ENCODE measurements around the gene GOT2. TPM values are rescaled to one million over a fixed set of nuclear protein-coding genes. Genes with fewer than 3 reads are reported as not detected.

The GOT2 gene
- total RNA-seq, 1 donor from 2014 or later = 79.8 TPM

DNA sequence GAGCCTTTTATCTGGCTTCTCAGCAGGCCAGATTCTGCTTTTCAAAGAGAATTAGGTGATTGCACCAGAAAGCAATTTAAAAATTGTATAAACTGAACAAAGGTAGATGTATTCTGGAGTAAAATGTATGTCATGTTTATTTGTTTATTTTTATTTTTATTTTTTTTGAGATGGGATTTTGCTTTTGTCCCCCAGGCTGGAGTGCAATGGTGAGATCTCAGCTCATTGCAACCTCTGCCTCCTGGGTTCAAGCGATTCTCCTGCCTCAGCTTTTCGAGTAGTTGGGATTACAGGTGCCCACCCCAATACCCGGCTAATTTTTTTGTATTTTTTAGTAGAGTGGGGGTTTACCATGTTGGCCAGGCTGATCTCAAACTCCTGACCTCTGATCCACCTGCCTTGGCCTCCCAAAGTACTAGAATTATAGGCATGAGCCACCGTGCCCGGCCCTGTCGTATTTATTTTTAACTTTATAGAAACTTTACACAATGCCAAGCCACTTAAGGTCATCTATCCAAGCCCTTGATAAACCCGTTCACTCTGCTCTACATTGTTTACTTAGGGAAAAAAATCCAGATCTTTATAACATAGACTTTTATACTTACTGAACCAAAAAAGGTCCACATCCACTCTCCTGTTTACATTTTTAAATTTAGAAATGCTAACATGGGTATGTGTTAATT is 22.7 kb upstream of the GOT2 start:
- no peak for DNase-seq (ENCODE audit: low spot score, unreplicated experiment)
- H3K4me1 Mint-ChIP-seq (ENCODE audit: low read depth) = peaks cover 2% of the 10 kb centered on the region
- H3K36me3 Mint-ChIP-seq (ENCODE audit: insufficient read depth) = no peaks in the 10 kb centered on the region
- TF ChIP-seq, protein P1, sequence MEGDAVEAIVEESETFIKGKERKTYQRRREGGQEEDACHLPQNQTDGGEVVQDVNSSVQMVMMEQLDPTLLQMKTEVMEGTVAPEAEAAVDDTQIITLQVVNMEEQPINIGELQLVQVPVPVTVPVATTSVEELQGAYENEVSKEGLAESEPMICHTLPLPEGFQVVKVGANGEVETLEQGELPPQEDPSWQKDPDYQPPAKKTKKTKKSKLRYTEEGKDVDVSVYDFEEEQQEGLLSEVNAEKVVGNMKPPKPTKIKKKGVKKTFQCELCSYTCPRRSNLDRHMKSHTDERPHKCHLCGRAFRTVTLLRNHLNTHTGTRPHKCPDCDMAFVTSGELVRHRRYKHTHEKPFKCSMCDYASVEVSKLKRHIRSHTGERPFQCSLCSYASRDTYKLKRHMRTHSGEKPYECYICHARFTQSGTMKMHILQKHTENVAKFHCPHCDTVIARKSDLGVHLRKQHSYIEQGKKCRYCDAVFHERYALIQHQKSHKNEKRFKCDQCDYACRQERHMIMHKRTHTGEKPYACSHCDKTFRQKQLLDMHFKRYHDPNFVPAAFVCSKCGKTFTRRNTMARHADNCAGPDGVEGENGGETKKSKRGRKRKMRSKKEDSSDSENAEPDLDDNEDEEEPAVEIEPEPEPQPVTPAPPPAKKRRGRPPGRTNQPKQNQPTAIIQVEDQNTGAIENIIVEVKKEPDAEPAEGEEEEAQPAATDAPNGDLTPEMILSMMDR (IDR thresholded peaks at IDR 0.05; ENCODE audit: unreplicated experiment) = no peak
- H3K27ac Mint-ChIP-seq = no peak overlapping the region
- no peak overlapping the region for H3K4me3 Mint-ChIP-seq (ENCODE audit: low read depth)
- no peaks in the 10 kb centered on the region for H3K9me3 Mint-ChIP-seq (ENCODE audit: low read depth)
- H3K27me3 Mint-ChIP-seq = peaks cover 12% of the 10 kb centered on the region

GRCh38 chr16:58755989-58756649 is 22.0 kb upstream of the GOT2 start:
- H3K27ac Mint-ChIP-seq = peak overlapping the region; percentile 43
- H3K27me3 Mint-ChIP-seq = peaks cover 12% of the 10 kb centered on the region
- no peak overlapping the region for H3K4me3 Mint-ChIP-seq (ENCODE audit: low read depth)
- no peaks in the 10 kb centered on the region for H3K9me3 Mint-ChIP-seq (ENCODE audit: low read depth)
- peaks cover 2% of the 10 kb centered on the region for H3K4me1 Mint-ChIP-seq (ENCODE audit: low read depth)
- TF ChIP-seq, protein P1 (IDR thresholded peaks at IDR 0.05; ENCODE audit: unreplicated experiment) = peak; percentile 75
- no peaks in the 10 kb centered on the region for H3K36me3 Mint-ChIP-seq (ENCODE audit: insufficient read depth)
- peak; percentile 34 for DNase-seq (ENCODE audit: low spot score, unreplicated experiment)

- Mint-ChIP-seq H3K4me3 (ENCODE audit: low read depth) (no peak overlapping the region), H3K4me1 (ENCODE audit: low read depth) (peaks cover 2% of the 10 kb centered on the region), H3K36me3 (ENCODE audit: insufficient read depth) (no peaks in the 10 kb centered on the region), H3K27ac (no peak overlapping the region), H3K27me3 (peaks cover 12% of the 10 kb centered on the region), H3K9me3 (ENCODE audit: low read depth) (peaks cover 4% of the 10 kb centered on the region)
- TF ChIP-seq, protein P1 (IDR thresholded peaks at IDR 0.05; ENCODE audit: unreplicated experiment) = no peak
- no peak for DNase-seq (ENCODE audit: low spot score, unreplicated experiment)
Observed at GRCh38 chr16:58753711-58754134, 19.6 kb upstream of the GOT2 start.

DNA sequence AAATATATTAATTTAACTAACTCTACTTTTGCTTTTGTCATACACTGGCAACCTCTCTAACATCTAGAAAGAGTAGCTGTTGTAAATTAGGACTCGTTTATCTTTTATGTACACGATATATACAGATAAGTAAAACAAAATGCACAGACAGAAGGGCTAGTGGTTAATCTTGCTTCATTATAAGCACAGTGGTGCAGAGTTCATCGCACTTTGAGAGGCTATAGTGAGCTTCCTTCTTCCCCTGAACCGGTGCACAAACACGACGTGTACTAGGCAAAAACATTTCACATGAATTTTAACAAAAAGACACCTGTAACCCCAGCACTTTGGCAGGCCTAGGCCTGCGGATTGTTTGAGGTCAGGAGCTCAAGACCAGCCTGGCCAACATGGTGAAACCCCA is 10.4 kb upstream of the GOT2 start:
- TF ChIP-seq, protein P1 (IDR thresholded peaks at IDR 0.05; ENCODE audit: unreplicated experiment) = no peak
- no peak overlapping the region for H3K27ac Mint-ChIP-seq
- H3K27me3 Mint-ChIP-seq = no peaks in the 10 kb centered on the region
- no peaks in the 10 kb centered on the region for H3K4me1 Mint-ChIP-seq (ENCODE audit: low read depth)
- H3K4me3 Mint-ChIP-seq (ENCODE audit: low read depth) = no peak overlapping the region
- peaks cover 2% of the 10 kb centered on the region for H3K9me3 Mint-ChIP-seq (ENCODE audit: low read depth)
- no peak for DNase-seq (ENCODE audit: low spot score, unreplicated experiment)
- H3K36me3 Mint-ChIP-seq (ENCODE audit: insufficient read depth) = no peaks in the 10 kb centered on the region

DNA sequence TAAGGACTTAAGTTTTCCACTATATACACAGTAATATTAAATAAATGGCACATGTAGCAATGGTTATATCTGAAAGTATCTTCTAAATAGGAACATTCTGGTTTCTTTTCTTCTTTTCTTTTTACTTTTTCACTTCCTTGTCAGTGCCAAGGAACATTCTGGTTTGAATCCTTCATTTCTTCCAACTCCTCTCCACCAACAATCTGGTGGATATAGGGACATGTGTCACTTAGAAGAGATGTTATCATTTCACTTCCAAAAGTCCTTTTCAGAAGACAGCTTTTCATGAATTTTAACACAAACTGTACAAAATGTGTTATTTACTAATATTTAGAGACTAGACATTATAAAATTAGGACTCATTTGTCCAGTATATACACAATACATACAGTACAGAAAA is 7.9 kb upstream of the GOT2 start:
- no peak for DNase-seq (ENCODE audit: low spot score, unreplicated experiment)
- no peaks in the 10 kb centered on the region for H3K9me3 Mint-ChIP-seq (ENCODE audit: low read depth)
- H3K4me3 Mint-ChIP-seq (ENCODE audit: low read depth) = no peak overlapping the region
- no peaks in the 10 kb centered on the region for H3K36me3 Mint-ChIP-seq (ENCODE audit: insufficient read depth)
- no peaks in the 10 kb centered on the region for H3K4me1 Mint-ChIP-seq (ENCODE audit: low read depth)
- TF ChIP-seq, protein P1 (IDR thresholded peaks at IDR 0.05; ENCODE audit: unreplicated experiment) = no peak
- H3K27me3 Mint-ChIP-seq = no peaks in the 10 kb centered on the region
- H3K27ac Mint-ChIP-seq = no peak overlapping the region

Data from progenitor cell of endocrine pancreas (in vitro differentiated cells).